HepG2 (cell line): Measurements from ENCODE around the gene VCPKMT. TPM values are rescaled to one million over a fixed set of nuclear protein-coding genes. Genes with fewer than 3 reads are reported as not detected.

Experiments used
- ATAC-seq: fragments of 200-7000 bp; cut with Tn5 transposase; 3 replicates; pipeline ENCODE4 v1.9.1; 2020; ENCODE audit warnings: mild to moderate bottlenecking, moderate library complexity
- BruUV-seq: library from RNA; stranded (reverse); fragments of 400-500 nt; replicated peaks from 2 replicates; lab custom pipeline; 2021; lab: Mats Ljungman, UMichigan
- CTCF ChIA-PET: fragments of 300-600 bp; formaldehyde crosslinking; extraction: SDS; loops from one replicate; lab custom pipeline; 2021; ENCODE audit warnings: low total read pairs, inconsistent platforms, low intra/inter-chr PET ratio; lab: Yijun Ruan, JAX
- POLR2A ChIA-PET: fragments of 350-600 bp; sonication (Branson Sonifier 250); formaldehyde crosslinking; loops from one replicate; lab custom pipeline; 2020; ENCODE audit warnings: antibody characterized with exemption, inconsistent platforms; lab: Yijun Ruan, JAX
- DNase-seq: peaks from one replicate; pipeline ENCODE4 v3.0.0-alpha.2; 2015; ENCODE audit warnings: low spot score
- FAIRE-seq: peaks from 3 replicates; lab custom pipeline; 2011; peaks lifted over from hg19 to GRCh38; lab: Jason Lieb, UNC
- H2AFZ ChIP-seq: one replicate; pipeline ENCODE4 v1.6.1; 2011; ENCODE audit warnings: low read length, inconsistent platforms
- H3K27ac ChIP-seq: fragments of 300-600 bp; 3 replicates; pipeline ENCODE4 v1.8.0; 2011; ENCODE audit warnings: mixed run types, mild to moderate bottlenecking, mixed read lengths, low read length, inconsistent platforms; ENCODE audit not compliant: insufficient read depth; ENCODE audit errors: extremely low read length
- H3K27me3 ChIP-seq, 2 experiments: fragments of 200-600 bp in 1 of 2; 2 replicates in 1 of 2; 3 replicates in 1 of 2; pipeline versions ENCODE4 v1.6.0 to v1.8.0; 2011; ENCODE audit warnings: low read length in 2 of 2, mild to moderate bottlenecking in 2 of 2, moderate library complexity in 2 of 2, inconsistent platforms in 1 of 2; ENCODE audit not compliant: insufficient read depth in 2 of 2, control insufficient read depth in 1 of 2
- H3K36me3 ChIP-seq, 2 experiments: fragments of 200-600 bp in 1 of 2; replicated peaks in 1 of 2; 2 replicates in 1 of 2; 3 replicates in 1 of 2; pipeline versions ENCODE4 v1.5.1 to v1.8.0; 2011; ENCODE audit warnings: low read length in 2 of 2, inconsistent platforms in 1 of 2; ENCODE audit not compliant: insufficient read depth in 2 of 2, control insufficient read depth in 1 of 2
- H3K4me1 ChIP-seq: 2 replicates; pipeline ENCODE4 v1.5.1; 2012; ENCODE audit warnings: low read length, inconsistent platforms; ENCODE audit not compliant: insufficient read depth
- H3K4me2 ChIP-seq: 2 replicates; pipeline ENCODE4 v1.6.0; 2011; ENCODE audit warnings: low read depth, low read length, inconsistent platforms
- H3K4me3 ChIP-seq, 3 experiments: fragments of 200-600 bp in 1 of 3; sonication (generic), shearing (Covaris generic) in 1 of 3; replicated peaks in 1 of 3; 2 replicates each; pipeline ENCODE4 v1.5.1; 2011 to 2016; ENCODE audit warnings: low read length in 3 of 3, inconsistent platforms in 2 of 3, low read depth in 2 of 3, mild to moderate bottlenecking in 2 of 3, control low read depth in 1 of 3, mixed read lengths in 1 of 3; ENCODE audit not compliant: insufficient read depth in 1 of 3
- H3K79me2 ChIP-seq: one replicate; pipeline ENCODE4 v1.6.1; 2011; ENCODE audit warnings: low read length, inconsistent platforms; ENCODE audit not compliant: insufficient read depth
- H3K9ac ChIP-seq: 2 replicates; pipeline ENCODE4 v1.6.0; 2011; ENCODE audit warnings: mild to moderate bottlenecking, low read depth, low read length, inconsistent platforms; ENCODE audit not compliant: insufficient read depth
- H3K9me3 ChIP-seq: 2 replicates; pipeline ENCODE4 v1.5.1; 2012; ENCODE audit warnings: mild to moderate bottlenecking, low read length
- H4K20me1 ChIP-seq: 2 replicates; pipeline ENCODE4 v1.6.0; 2011; ENCODE audit warnings: inconsistent platforms, mild to moderate bottlenecking, low read length, moderate library complexity; ENCODE audit not compliant: insufficient read depth
- AHDC1 ChIP-seq: sonication (generic); formaldehyde crosslinking; IDR thresholded peaks from 2 replicates; pipeline ENCODE4 v1.5.1; 2020; ENCODE audit warnings: mild to moderate bottlenecking, missing genetic modification reagents, borderline replicate concordance
- CCAR2 ChIP-seq: fragments of 200-400 bp; formaldehyde crosslinking; optimal IDR thresholded peaks from 2 replicates; pipeline ENCODE3; 2018; ENCODE audit warnings: low read depth, mild to moderate bottlenecking, low read length, moderate library complexity
- CCDC6 ChIP-seq: sonication (generic); formaldehyde crosslinking; IDR thresholded peaks from 2 replicates; pipeline ENCODE4 v1.8.1; 2022; ENCODE audit warnings: mild to moderate bottlenecking, missing genetic modification reagents, moderate library complexity
- MZF1 ChIP-seq: sonication (generic); formaldehyde crosslinking; IDR thresholded peaks from 2 replicates; pipeline ENCODE4 v1.8.1; 2023; ENCODE audit warnings: mild to moderate bottlenecking, missing genetic modification reagents, borderline replicate concordance
- NR1H2 ChIP-seq: sonication (generic); formaldehyde crosslinking; IDR thresholded peaks from 2 replicates; pipeline ENCODE4 v1.8.1; 2022; ENCODE audit warnings: low read depth, missing genetic modification reagents, borderline replicate concordance
- NR2F2 ChIP-seq: IDR thresholded peaks from 2 replicates; pipeline ENCODE4 v1.6.1; 2012; ENCODE audit warnings: low read depth, inconsistent platforms, borderline replicate concordance
- REXO4 ChIP-seq: sonication (generic); formaldehyde crosslinking; IDR thresholded peaks from 2 replicates; pipeline ENCODE4 v1.8.0; 2022; ENCODE audit warnings: missing genetic modification reagents, mild to moderate bottlenecking, borderline replicate concordance
- SIN3B ChIP-seq: fragments of 150-350 bp; IDR thresholded peaks from 2 replicates; pipeline ENCODE4 v1.6.1; 2014; ENCODE audit warnings: low read length
- SIX1 ChIP-seq: sonication (generic); formaldehyde crosslinking; IDR thresholded peaks from 2 replicates; pipeline ENCODE4 v1.4.0; 2020; ENCODE audit warnings: missing genetic modification reagents, borderline replicate concordance
- SMARCE1 ChIP-seq: fragments of 450-650 bp; IDR thresholded peaks from 2 replicates; pipeline ENCODE4 v1.6.1; 2017; ENCODE audit warnings: borderline replicate concordance
- THAP8 ChIP-seq: sonication (generic); formaldehyde crosslinking; IDR thresholded peaks from 2 replicates; pipeline ENCODE4 v1.5.1; 2020; ENCODE audit warnings: missing genetic modification reagents, mild to moderate bottlenecking, borderline replicate concordance
- ZBTB4 ChIP-seq: sonication (generic); formaldehyde crosslinking; IDR thresholded peaks from 2 replicates; pipeline ENCODE4 v1.4.0; 2020; ENCODE audit warnings: missing genetic modification reagents, mild to moderate bottlenecking, borderline replicate concordance
- ZSCAN20 ChIP-seq: sonication (generic); formaldehyde crosslinking; IDR thresholded peaks from 2 replicates; pipeline ENCODE4 v1.4.0; 2020; ENCODE audit warnings: missing genetic modification reagents, mild to moderate bottlenecking, borderline replicate concordance
- WGBS: methylation state at CpG from one replicate; pipeline ENCODE4 v1.1.6; 2017; ENCODE audit warnings: low lambda C conversion rate; 5-methylcytosine and 5-hydroxymethylcytosine counted together
- in situ Hi-C: cut with HindIII; loops from 2 replicates; pipeline ENCODE4 v1.10.0; 2017; ENCODE audit warnings: low pct_unique_long_range_greater_than_20kb; ENCODE audit not compliant: extremely low pct_ligation_motif_present
- intact Hi-C: fragments of 100-400 bp; cut with micrococcal nuclease; formaldehyde crosslinking; loops from one replicate; pipeline ENCODE4 v1.10.0; 2022; ENCODE audit not compliant: unreplicated experiment
- polyA plus RNA-seq, 8 experiments: library from polyadenylated mRNA; depleted of rRNA in 3 of 8; stranded (reverse) in 7 of 8; unstranded in 1 of 8; fragments of >200 nt; fragmentation: Illumina TruSeq in 4 of 8; extraction: Trizol in 4 of 8; gene quantifications; 2 replicates each; pipeline versions ENCODE4 v1.2.1 to v1.2.3, GENCODE V29; 2011 to 2016; ENCODE audit warnings: low read depth in 4 of 8, missing spikeins in 1 of 8, mixed read lengths in 1 of 8; ENCODE audit not compliant: insufficient read depth in 1 of 8
- total RNA-seq, 5 experiments: library from RNA; depleted of rRNA; stranded (reverse); fragments of >200 nt; fragmentation: Illumina TruSeq; extraction: Trizol; gene quantifications; 2 replicates each; pipeline ENCODE4 v1.2.3, GENCODE V29; 2016; ENCODE audit warnings: low read depth in 1 of 5

Gene VCPKMT
- total and polyA plus RNA-seq, 2 of the 13 experiments (the other 11 are each of a cell fraction or from before 2014, with no cell fraction given): 3.9 to 5.4 TPM

GRCh38 chr14:50156111-50156510 is 39.7 kb upstream of the VCPKMT start:
- no TSS peak for BruUV-seq
- Histone ChIP-seq H3K79me2 (no peaks in the 10 kb centered on the region), H3K27ac (no peak overlapping the region), H4K20me1 (no peaks in the 10 kb centered on the region), H3K9me3 (no peaks in the 10 kb centered on the region), H3K4me2 (no peak overlapping the region), H2AFZ (no peak overlapping the region), H3K9ac (no peak overlapping the region), H3K4me3 (no peak overlapping the region), H3K27me3 (no peaks in the 10 kb centered on the region), H3K36me3 (peaks cover 3 to 16% of the 10 kb centered on the region in 2 experiments; a peak in 3 of 5 replicates), H3K4me1 (no peaks in the 10 kb centered on the region)
- ChIA-PET CTCF (no interaction called here), POLR2A (no interaction called here)
- 99% methylated on average over 4 of the region's 4 CpGs for WGBS
- DNase-seq (no peak), FAIRE-seq (no peak), ATAC-seq (no peak)
- in situ Hi-C loops (no loop called here), intact Hi-C loops (no loop called here)
- TF ChIP-seq AHDC1 (CRISPR knock-in tag) (no peak), ZSCAN20 (CRISPR knock-in tag) (no peak), ZBTB4 (no peak), SIX1 (no peak), NR1H2 (CRISPR knock-in tag) (no peak), THAP8 (no peak), SIN3B (no peak), SMARCE1 (no peak), REXO4 (no peak), NR2F2 (no peak), CCAR2 (no peak), MZF1 (CRISPR knock-in tag) (no peak), CCDC6 (CRISPR knock-in tag) (no peak)
